Ishikawa (cell line): Measurements from ENCODE around the gene PRKCSH.

Source experiments
- CEBPB ChIP-seq: IDR thresholded peaks from 2 replicates; pipeline ENCODE4 v1.6.1; 2012
- CREB1 ChIP-seq: IDR thresholded peaks from 2 replicates; pipeline ENCODE4 v1.6.1; 2012; ENCODE audit warnings: low read depth
- EGR1 ChIP-seq: IDR thresholded peaks from 2 replicates; pipeline ENCODE4 v1.6.1; 2012
- EP300 ChIP-seq: IDR thresholded peaks from 2 replicates; pipeline ENCODE4 v1.6.1; 2012; ENCODE audit warnings: borderline replicate concordance
- FOXM1 ChIP-seq: IDR thresholded peaks from 2 replicates; pipeline ENCODE4 v1.6.1; 2012; ENCODE audit warnings: low read depth, borderline replicate concordance
- NFIC ChIP-seq: IDR thresholded peaks from 2 replicates; pipeline ENCODE4 v1.6.1; 2012
- RAD21 ChIP-seq: IDR thresholded peaks from 2 replicates; pipeline ENCODE4 v1.6.1; 2012; ENCODE audit warnings: low read depth
- TAF1 ChIP-seq: IDR thresholded peaks from 2 replicates; pipeline ENCODE4 v1.6.1; 2012; ENCODE audit warnings: low read depth, mild to moderate bottlenecking
- TEAD4 ChIP-seq: IDR thresholded peaks from 2 replicates; pipeline ENCODE4 v1.6.1; 2012
- YY1 ChIP-seq: IDR thresholded peaks from 2 replicates; pipeline ENCODE4 v1.6.1; 2012; ENCODE audit warnings: low read depth
- ZBTB7A ChIP-seq: IDR thresholded peaks from 2 replicates; pipeline ENCODE4 v1.6.1; 2012; ENCODE audit warnings: low read depth
- TF ChIP-seq, protein P1 (sequence below): IDR thresholded peaks from 2 replicates; pipeline ENCODE4 v1.6.1; 2012; ENCODE audit warnings: low read depth, mild to moderate bottlenecking
- TF ChIP-seq, protein P2 (sequence below): IDR thresholded peaks from 2 replicates; pipeline ENCODE4 v1.6.1; 2012
- TF ChIP-seq, protein P3 (sequence below): IDR thresholded peaks from 2 replicates; pipeline ENCODE4 v1.6.1; 2012

DNA sequence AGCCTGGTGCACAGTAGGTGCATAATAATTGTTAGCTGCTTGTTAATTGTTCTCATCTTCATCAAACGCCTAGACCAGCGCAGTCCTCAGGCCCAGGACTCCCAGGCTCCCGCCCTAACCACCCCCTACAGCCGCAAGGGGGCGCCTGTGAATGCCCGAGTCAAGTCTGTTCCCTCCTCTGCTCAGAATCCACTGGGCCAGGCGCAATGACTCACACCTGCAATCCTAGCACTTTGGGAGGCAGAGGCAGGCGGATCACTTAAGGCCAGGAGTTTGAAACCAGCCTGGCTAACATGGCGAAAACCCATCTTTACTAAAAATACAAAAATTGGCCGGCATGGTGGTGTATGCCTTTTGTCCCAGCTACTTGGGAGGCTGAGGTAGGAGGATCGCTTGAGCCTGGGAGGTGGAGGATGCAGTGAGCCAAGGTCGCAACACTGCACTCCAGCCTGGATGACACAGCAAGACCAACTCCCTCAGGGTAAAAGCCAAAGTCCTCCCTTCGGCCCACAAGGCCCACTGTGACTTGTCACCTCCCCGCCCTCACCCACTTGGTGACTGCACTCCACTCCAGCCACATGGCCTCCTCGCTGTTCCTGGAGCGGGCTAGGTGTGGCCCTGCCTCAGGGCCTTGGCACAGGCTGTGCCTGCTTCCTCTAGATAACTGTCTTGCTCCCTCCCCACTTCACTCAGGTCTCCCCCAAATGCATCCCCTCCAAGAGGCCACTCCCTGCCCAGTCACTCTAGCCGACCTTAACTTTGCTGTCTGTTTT, 61.1 kb downstream of the PRKCSH start:
- TF ChIP-seq TAF1 (no peak), NFIC (no peak), RAD21 (peak; percentile 61), CEBPB (no peak), EP300 (no peak), TEAD4 (no peak), YY1 (no peak), CREB1 (no peak), ZBTB7A (no peak), EGR1 (no peak), FOXM1 (no peak)
- TF ChIP-seq, protein P1, sequence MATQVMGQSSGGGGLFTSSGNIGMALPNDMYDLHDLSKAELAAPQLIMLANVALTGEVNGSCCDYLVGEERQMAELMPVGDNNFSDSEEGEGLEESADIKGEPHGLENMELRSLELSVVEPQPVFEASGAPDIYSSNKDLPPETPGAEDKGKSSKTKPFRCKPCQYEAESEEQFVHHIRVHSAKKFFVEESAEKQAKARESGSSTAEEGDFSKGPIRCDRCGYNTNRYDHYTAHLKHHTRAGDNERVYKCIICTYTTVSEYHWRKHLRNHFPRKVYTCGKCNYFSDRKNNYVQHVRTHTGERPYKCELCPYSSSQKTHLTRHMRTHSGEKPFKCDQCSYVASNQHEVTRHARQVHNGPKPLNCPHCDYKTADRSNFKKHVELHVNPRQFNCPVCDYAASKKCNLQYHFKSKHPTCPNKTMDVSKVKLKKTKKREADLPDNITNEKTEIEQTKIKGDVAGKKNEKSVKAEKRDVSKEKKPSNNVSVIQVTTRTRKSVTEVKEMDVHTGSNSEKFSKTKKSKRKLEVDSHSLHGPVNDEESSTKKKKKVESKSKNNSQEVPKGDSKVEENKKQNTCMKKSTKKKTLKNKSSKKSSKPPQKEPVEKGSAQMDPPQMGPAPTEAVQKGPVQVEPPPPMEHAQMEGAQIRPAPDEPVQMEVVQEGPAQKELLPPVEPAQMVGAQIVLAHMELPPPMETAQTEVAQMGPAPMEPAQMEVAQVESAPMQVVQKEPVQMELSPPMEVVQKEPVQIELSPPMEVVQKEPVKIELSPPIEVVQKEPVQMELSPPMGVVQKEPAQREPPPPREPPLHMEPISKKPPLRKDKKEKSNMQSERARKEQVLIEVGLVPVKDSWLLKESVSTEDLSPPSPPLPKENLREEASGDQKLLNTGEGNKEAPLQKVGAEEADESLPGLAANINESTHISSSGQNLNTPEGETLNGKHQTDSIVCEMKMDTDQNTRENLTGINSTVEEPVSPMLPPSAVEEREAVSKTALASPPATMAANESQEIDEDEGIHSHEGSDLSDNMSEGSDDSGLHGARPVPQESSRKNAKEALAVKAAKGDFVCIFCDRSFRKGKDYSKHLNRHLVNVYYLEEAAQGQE: no peak
- TF ChIP-seq, protein P2, sequence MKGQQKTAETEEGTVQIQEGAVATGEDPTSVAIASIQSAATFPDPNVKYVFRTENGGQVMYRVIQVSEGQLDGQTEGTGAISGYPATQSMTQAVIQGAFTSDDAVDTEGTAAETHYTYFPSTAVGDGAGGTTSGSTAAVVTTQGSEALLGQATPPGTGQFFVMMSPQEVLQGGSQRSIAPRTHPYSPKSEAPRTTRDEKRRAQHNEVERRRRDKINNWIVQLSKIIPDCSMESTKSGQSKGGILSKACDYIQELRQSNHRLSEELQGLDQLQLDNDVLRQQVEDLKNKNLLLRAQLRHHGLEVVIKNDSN: no peak
- TF ChIP-seq, protein P3, sequence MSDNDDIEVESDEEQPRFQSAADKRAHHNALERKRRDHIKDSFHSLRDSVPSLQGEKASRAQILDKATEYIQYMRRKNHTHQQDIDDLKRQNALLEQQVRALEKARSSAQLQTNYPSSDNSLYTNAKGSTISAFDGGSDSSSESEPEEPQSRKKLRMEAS: no peak
